ENCODE results near the gene ATP6V0E2. TPM values are rescaled to one million over a fixed set of nuclear protein-coding genes. Genes with fewer than 3 reads are reported as not detected.

ATP6V0E2 gene
- total and polyA plus RNA-seq, 5 donors from 2014 or later: 45.9 to 183 (median 162) TPM

DNA sequence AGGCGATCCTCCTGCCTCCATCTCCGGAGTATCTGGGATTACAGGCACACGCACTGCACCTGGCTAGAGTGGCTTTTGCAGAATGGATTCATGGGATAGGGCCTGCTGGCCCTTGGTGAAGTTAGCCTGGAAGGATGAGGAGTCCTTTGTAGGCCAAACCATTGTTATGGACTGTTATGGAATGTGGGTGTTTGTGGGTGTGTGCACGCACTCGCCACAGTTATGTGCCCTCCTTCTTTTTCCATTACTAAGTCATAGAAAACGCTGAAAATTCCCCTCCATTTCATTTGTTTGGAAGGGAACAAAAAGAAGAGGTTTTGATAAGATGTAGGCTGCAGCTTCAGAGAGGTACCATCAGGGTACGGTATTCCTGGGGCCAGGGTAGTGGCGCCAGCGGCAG lies 20.6 kb upstream of the ATP6V0E2 start:
- Mint-ChIP-seq H3K4me1 (peaks cover 13 to 46% (median 24%) of the 10 kb centered on the region in 4 donors), H3K36me3 (peaks cover 25% of the 10 kb centered on the region), H3K27me3 (no peaks in the 10 kb centered on the region), H3K9me3 (no peaks in the 10 kb centered on the region), H3K4me3 (no peak overlapping the region), H3K27ac (no peak overlapping the region)
- H3K9me3 ChIP-seq (ENCODE audit: control insufficient read depth in 2 of 2, low read length in 2 of 2): no peaks in the 10 kb centered on the region
- no peak overlapping the region for H3K4me3 ChIP-seq (ENCODE audit: low read depth, low read length)
- no peak for ATAC-seq (ENCODE audit: low read depth in 2 of 2)
- peaks cover 21% of the 10 kb centered on the region for H3K36me3 ChIP-seq (ENCODE audit: control insufficient read depth, insufficient read depth, low read length)
- DNase-seq: no peak
- H3K27me3 ChIP-seq (ENCODE audit: control insufficient read depth, insufficient read depth, low read length): no peaks in the 10 kb centered on the region
- peaks cover 28% of the 10 kb centered on the region for H3K4me1 ChIP-seq (ENCODE audit: control insufficient read depth, insufficient read depth, low read length, poor library complexity, severe bottlenecking)
- no peak overlapping the region for H3K27ac ChIP-seq (ENCODE audit: insufficient read depth, low read length, poor library complexity, severe bottlenecking)

DNA sequence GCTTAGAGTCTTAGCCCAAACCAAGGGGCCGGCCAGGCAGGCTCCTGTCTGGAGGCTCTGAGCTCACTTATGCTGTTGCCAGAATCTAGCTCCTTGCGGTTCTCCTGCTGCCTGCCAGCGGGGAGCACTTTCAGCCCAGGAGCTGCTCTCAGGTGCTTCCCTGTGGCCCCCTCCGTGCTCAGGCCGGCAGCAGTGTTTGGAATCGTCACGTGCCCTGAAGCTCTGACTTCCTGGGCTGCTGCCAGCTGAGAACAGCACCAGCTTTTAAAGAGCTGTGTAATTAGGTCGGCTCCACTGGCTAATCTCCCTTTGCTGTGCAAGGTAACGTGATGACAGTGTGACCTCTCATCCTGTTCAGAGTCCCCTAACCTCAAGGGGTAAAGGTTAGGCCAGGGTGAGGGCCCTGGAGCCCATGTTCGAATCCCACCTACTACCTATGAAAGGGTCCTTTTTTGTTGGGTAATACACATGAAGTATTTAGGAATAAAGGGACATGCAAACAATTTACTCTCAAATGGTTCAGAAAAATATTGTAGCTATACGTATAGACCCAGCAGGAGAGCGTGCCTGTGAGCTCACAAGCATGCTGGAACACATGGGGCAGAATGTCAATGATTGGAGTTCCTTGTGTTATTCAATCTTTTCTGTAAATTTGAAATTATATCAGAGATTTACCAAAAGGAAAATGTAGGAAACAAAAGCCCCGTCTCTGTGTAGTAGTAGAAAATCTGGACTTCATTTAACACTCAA lies 19.0 kb upstream of the ATP6V0E2 start:
- Histone ChIP-seq H3K4me3 (ENCODE audit: low read depth, low read length) (no peak overlapping the region), H3K4me1 (ENCODE audit: control insufficient read depth, insufficient read depth, low read length, poor library complexity, severe bottlenecking) (peaks cover 28% of the 10 kb centered on the region), H3K9me3 (ENCODE audit: control insufficient read depth in 2 of 2, low read length in 2 of 2) (no peaks in the 10 kb centered on the region), H3K27me3 (ENCODE audit: control insufficient read depth, insufficient read depth, low read length) (no peaks in the 10 kb centered on the region), H3K27ac (ENCODE audit: insufficient read depth, low read length, poor library complexity, severe bottlenecking) (peak overlapping the region; percentile 58), H3K36me3 (ENCODE audit: control insufficient read depth, insufficient read depth, low read length) (peaks cover 19% of the 10 kb centered on the region)
- peak overlapping the region in 2 of 4 donors; percentile 16 to 19 for H3K4me3 Mint-ChIP-seq
- ATAC-seq (ENCODE audit: low read depth in 2 of 2): peak; percentile 63 to 79
- H3K9me3 Mint-ChIP-seq: no peaks in the 10 kb centered on the region
- peak overlapping the region; percentile 23 to 89 (median 88) for H3K27ac Mint-ChIP-seq
- DNase-seq: peak in 1 of 3 donors; percentile 57
- H3K27me3 Mint-ChIP-seq: no peaks in the 10 kb centered on the region
- peaks cover 13 to 44% (median 24%) of the 10 kb centered on the region in 4 donors for H3K4me1 Mint-ChIP-seq
- peaks cover 28% of the 10 kb centered on the region for H3K36me3 Mint-ChIP-seq

DNA sequence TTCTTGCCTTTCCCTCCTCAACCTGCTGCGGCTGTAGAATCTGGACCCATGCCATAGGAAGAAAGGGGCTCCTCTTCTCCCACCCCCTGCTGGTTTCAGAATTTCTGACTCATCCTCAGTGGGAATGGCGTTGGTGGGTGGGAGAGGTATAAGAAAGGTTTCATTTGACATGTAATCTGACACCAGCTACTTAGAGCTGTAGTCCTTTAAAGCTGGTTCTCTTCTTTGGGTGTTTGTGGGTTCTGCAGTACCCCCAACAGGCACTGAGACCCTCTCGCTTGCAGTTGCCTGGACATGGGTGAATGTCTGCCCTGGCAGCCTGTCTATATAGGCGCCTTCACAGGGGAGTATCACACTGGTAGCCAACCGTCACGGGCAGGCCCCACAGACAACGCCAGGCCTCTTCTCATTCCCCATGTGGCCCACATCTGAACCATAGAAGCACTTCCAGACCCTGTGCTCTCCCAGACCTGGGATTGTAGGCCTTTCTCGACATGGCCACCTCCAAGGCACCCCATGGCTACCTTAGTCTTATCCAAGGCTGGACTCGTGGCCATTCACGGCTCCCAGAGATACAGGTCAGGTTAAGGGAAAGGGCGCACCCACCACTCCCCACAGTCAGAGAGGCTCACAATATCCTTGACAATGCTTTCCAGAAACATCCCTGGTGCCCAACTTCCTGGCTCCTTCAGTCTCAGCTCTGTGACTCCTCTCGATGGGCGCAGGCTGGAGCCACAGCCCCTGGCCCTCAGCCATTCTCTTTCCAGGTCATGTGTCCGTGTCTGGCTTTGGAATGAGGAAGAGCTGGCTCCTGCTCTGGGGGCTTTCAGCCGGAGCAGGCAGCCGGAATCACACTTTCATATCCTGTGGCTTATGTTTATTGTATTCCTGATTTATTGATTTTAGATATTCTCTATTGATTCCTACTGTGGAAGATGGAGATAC lies 18.1 kb upstream of the ATP6V0E2 start:
- peaks cover 13 to 42% (median 24%) of the 10 kb centered on the region in 4 donors for H3K4me1 Mint-ChIP-seq
- peak overlapping the region; percentile 67 to 89 (median 71) for H3K27ac Mint-ChIP-seq
- ATAC-seq (ENCODE audit: low read depth in 2 of 2): no peak
- DNase-seq: no peak
- Histone ChIP-seq H3K27ac (ENCODE audit: insufficient read depth, low read length, poor library complexity, severe bottlenecking) (no peak overlapping the region), H3K4me1 (ENCODE audit: control insufficient read depth, insufficient read depth, low read length, poor library complexity, severe bottlenecking) (peaks cover 28% of the 10 kb centered on the region), H3K4me3 (ENCODE audit: low read depth, low read length) (no peak overlapping the region), H3K9me3 (ENCODE audit: control insufficient read depth in 2 of 2, low read length in 2 of 2) (no peaks in the 10 kb centered on the region), H3K27me3 (ENCODE audit: control insufficient read depth, insufficient read depth, low read length) (no peaks in the 10 kb centered on the region), H3K36me3 (ENCODE audit: control insufficient read depth, insufficient read depth, low read length) (peaks cover 24% of the 10 kb centered on the region)
- H3K27me3 Mint-ChIP-seq: no peaks in the 10 kb centered on the region
- H3K9me3 Mint-ChIP-seq: no peaks in the 10 kb centered on the region
- H3K4me3 Mint-ChIP-seq: peak overlapping the region in 1 of 4 donors; percentile 19
- H3K36me3 Mint-ChIP-seq: peaks cover 34% of the 10 kb centered on the region

DNA sequence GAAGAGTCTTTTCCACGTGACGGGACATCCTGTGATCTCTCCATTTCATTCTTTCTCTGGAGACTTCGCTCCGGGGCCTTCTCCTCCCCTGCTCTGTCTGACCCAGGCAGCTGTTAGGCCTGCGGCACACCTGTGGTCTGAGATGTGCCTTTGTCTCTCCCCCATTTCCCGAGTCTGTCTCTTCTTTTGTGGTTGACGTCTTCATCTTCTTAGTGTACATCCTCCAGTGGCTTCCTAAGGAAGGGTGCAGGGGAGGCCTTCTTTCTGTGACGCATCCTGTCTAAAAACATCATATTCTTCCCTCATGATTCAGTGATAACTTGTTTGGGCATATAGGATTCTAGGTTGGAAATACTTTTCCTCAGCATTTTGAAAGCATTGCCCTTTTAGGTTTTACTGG lies 17.2 kb upstream of the ATP6V0E2 start:
- peaks cover 13 to 42% (median 24%) of the 10 kb centered on the region in 4 donors for H3K4me1 Mint-ChIP-seq

DNA sequence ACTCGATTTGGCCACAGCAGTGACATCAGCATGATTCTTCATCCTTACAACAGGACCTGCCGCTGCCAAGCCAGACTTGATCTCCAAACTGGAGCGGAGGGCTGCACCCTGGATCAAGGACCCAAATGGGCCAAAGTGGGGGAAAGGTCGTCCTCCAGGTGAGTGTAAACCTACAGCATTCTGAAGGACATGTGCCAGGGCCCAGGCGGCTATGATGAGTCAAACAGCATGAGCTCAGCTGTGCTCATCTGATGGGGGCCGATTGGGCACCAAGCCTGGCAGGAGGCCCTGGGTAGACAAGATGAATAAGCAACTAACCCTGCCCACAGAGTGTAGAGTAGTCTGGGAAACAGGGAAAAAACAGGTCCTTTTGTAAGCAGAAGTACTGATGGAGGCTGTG lies 14.4 kb upstream of the ATP6V0E2 start:
- H3K36me3 Mint-ChIP-seq: peaks cover 30% of the 10 kb centered on the region

More for the DNA sequence above, 17.2 kb upstream of the ATP6V0E2 start:
- peak in 1 of 3 donors; percentile 53 for DNase-seq
- no peak for ATAC-seq (ENCODE audit: low read depth in 2 of 2)
- Histone ChIP-seq H3K4me3 (ENCODE audit: low read depth, low read length) (no peak overlapping the region), H3K4me1 (ENCODE audit: control insufficient read depth, insufficient read depth, low read length, poor library complexity, severe bottlenecking) (peaks cover 28% of the 10 kb centered on the region), H3K27ac (ENCODE audit: insufficient read depth, low read length, poor library complexity, severe bottlenecking) (peak overlapping the region; percentile 29), H3K27me3 (ENCODE audit: control insufficient read depth, insufficient read depth, low read length) (no peaks in the 10 kb centered on the region), H3K9me3 (ENCODE audit: control insufficient read depth in 2 of 2, low read length in 2 of 2) (no peaks in the 10 kb centered on the region), H3K36me3 (ENCODE audit: control insufficient read depth, insufficient read depth, low read length) (peaks cover 29% of the 10 kb centered on the region)
- H3K9me3 Mint-ChIP-seq: no peaks in the 10 kb centered on the region
- H3K36me3 Mint-ChIP-seq: peaks cover 32% of the 10 kb centered on the region
- H3K27ac Mint-ChIP-seq: peak overlapping the region; percentile 35 to 89 (median 83)
- no peaks in the 10 kb centered on the region for H3K27me3 Mint-ChIP-seq
- peak overlapping the region; percentile 3 to 70 (median 44) for H3K4me3 Mint-ChIP-seq

DNA sequence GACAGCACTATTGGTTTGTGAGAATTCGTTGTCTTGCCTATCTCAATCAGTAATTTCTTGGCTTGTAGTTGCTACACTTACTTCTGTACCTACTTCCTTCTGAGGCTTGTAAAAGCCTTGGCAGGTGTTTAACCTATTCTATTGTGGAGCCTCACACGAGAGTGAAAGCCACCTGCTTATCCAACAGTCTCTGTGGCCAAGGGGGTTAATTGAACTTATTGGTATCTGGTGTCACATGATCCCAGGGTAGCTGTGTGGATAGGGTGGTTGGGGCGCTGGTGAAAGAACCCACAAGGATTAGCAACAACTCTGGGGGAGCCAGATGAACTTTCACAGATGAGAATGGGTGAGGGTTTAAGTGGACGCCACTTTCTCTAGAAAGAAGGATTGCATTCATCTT lies 13.9 kb upstream of the ATP6V0E2 start:
- ATAC-seq (ENCODE audit: low read depth in 2 of 2) (no peak), DNase-seq (no peak)
- Mint-ChIP-seq H3K4me3 (no peak overlapping the region), H3K4me1 (peaks cover 13 to 56% (median 22%) of the 10 kb centered on the region in 4 donors), H3K36me3 (peaks cover 30% of the 10 kb centered on the region), H3K27ac (peak overlapping the region in 1 of 3 donors; percentile 67), H3K9me3 (no peaks in the 10 kb centered on the region), H3K27me3 (no peaks in the 10 kb centered on the region)
- H3K36me3 ChIP-seq (ENCODE audit: control insufficient read depth, insufficient read depth, low read length): peaks cover 32% of the 10 kb centered on the region
- H3K27ac ChIP-seq (ENCODE audit: insufficient read depth, low read length, poor library complexity, severe bottlenecking): no peak overlapping the region
- H3K4me3 ChIP-seq (ENCODE audit: low read depth, low read length): no peak overlapping the region
- no peaks in the 10 kb centered on the region for H3K27me3 ChIP-seq (ENCODE audit: control insufficient read depth, insufficient read depth, low read length)
- H3K9me3 ChIP-seq (ENCODE audit: control insufficient read depth in 2 of 2, low read length in 2 of 2): no peaks in the 10 kb centered on the region
- peaks cover 33% of the 10 kb centered on the region for H3K4me1 ChIP-seq (ENCODE audit: control insufficient read depth, insufficient read depth, low read length, poor library complexity, severe bottlenecking)

More for the DNA sequence above, 14.4 kb upstream of the ATP6V0E2 start:
- Histone ChIP-seq H3K9me3 (ENCODE audit: control insufficient read depth in 2 of 2, low read length in 2 of 2) (no peaks in the 10 kb centered on the region), H3K4me1 (ENCODE audit: control insufficient read depth, insufficient read depth, low read length, poor library complexity, severe bottlenecking) (peaks cover 33% of the 10 kb centered on the region), H3K27me3 (ENCODE audit: control insufficient read depth, insufficient read depth, low read length) (no peaks in the 10 kb centered on the region), H3K36me3 (ENCODE audit: control insufficient read depth, insufficient read depth, low read length) (peaks cover 32% of the 10 kb centered on the region), H3K4me3 (ENCODE audit: low read depth, low read length) (no peak overlapping the region), H3K27ac (ENCODE audit: insufficient read depth, low read length, poor library complexity, severe bottlenecking) (no peak overlapping the region)
- Mint-ChIP-seq H3K9me3 (no peaks in the 10 kb centered on the region), H3K27ac (peak overlapping the region in 1 of 3 donors; percentile 78), H3K27me3 (no peaks in the 10 kb centered on the region), H3K4me1 (peaks cover 13 to 57% (median 24%) of the 10 kb centered on the region in 4 donors), H3K4me3 (no peak overlapping the region)
- ATAC-seq (ENCODE audit: low read depth in 2 of 2) (no peak), DNase-seq (no peak)

DNA sequence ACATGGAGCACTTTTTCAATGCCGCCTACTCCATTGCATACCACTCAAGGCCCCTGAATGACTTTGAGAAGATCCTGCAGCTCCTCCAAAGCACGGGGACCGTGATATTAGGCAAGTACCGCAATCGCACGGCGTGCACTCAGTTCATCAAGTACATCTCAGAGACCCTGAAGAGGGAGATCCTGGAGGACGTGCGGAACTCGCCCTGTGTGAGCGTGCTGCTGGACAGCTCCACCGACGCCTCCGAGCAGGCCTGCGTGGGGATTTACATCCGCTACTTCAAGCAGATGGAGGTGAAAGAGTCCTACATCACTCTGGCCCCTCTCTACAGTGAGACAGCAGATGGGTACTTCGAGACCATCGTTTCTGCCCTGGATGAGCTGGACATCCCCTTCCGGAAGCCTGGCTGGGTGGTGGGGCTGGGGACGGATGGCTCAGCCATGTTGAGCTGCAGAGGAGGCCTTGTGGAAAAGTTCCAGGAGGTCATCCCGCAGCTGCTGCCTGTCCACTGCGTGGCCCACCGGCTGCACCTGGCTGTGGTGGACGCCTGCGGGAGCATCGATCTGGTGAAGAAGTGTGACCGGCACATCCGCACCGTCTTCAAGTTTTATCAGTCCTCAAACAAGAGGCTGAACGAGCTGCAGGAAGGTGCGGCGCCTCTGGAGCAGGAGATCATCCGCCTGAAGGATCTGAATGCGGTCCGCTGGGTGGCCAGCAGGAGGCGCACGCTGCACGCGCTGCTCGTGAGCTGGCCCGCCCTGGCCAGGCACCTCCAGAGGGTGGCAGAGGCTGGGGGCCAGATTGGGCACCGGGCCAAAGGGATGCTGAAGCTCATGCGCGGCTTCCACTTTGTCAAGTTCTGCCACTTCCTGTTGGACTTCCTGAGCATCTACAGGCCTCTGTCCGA lies 12.7 kb upstream of the ATP6V0E2 start:
- Mint-ChIP-seq H3K27ac (peak overlapping the region in 1 of 3 donors; percentile 74), H3K27me3 (no peaks in the 10 kb centered on the region), H3K9me3 (no peaks in the 10 kb centered on the region), H3K4me1 (peaks cover 13 to 56% (median 26%) of the 10 kb centered on the region in 4 donors), H3K36me3 (peaks cover 28% of the 10 kb centered on the region), H3K4me3 (no peak overlapping the region)
- Histone ChIP-seq H3K9me3 (ENCODE audit: control insufficient read depth in 2 of 2, low read length in 2 of 2) (no peaks in the 10 kb centered on the region), H3K4me1 (ENCODE audit: control insufficient read depth, insufficient read depth, low read length, poor library complexity, severe bottlenecking) (peaks cover 34% of the 10 kb centered on the region), H3K4me3 (ENCODE audit: low read depth, low read length) (no peak overlapping the region), H3K27me3 (ENCODE audit: control insufficient read depth, insufficient read depth, low read length) (no peaks in the 10 kb centered on the region), H3K36me3 (ENCODE audit: control insufficient read depth, insufficient read depth, low read length) (peaks cover 32% of the 10 kb centered on the region), H3K27ac (ENCODE audit: insufficient read depth, low read length, poor library complexity, severe bottlenecking) (no peak overlapping the region)
- ATAC-seq (ENCODE audit: low read depth in 2 of 2) (no peak), DNase-seq (peak in 1 of 3 donors; percentile 40)
